ENCODE results near the gene WDR48.

WDR48 gene

DNA sequence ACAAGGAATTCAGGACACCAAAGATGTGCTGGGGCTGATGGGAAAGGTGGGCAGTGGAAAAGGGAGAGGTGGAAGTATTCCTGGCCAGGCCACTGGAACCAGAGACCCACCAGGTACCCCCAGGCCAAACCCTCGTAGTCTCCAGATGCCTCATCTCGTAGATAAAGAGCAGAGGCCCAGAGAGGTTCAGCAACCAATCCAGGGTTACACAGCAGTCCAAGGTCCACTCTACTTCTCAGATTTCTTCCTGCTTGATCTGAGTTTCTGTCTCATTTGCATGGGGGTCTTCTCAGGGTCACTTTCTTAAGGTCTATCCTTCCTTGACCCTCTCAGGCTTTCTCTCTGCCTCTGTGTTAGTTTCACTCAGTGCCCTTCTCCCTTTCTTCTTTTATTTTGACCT is 60.7 kb downstream of the WDR48 start:
- Histone ChIP-seq H3K27ac (ENCODE audit: low read length) (no peak overlapping the region), H3K9me3 (ENCODE audit: control insufficient read depth, low read depth, low read length) (no peaks in the 10 kb centered on the region), H3K9ac (ENCODE audit: low read length) (no peak overlapping the region), H3K36me3 (ENCODE audit: control insufficient read depth, low read depth, low read length) (no peaks in the 10 kb centered on the region), H3K4me3 (ENCODE audit: low read length) (no peak overlapping the region), H3K27me3 (ENCODE audit: control insufficient read depth, insufficient read depth, low read length) (peaks cover 13% of the 10 kb centered on the region), H3K4me1 (ENCODE audit: control insufficient read depth, low read depth, low read length) (peaks cover 6% of the 10 kb centered on the region)

DNA sequence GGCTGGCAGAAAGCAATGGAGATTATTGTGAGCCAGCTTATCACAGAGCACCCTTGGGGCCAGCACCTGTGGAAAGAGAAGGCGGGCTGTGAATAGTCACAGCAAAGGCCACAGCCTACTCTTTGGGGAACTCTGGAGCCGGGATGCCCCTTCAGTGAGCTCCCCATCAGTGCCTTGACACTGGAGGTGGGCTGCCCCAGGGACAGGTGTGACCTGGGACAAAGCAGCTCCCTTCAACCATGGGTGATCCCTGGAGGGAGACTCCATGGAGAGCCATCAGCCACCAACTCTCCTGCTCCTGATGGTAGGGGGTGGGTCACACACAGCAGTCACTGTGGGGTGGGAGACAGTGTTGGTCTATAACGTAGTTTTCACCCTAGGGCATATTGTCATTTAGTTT is 61.5 kb downstream of the WDR48 start:
- Histone ChIP-seq H3K9me3 (ENCODE audit: control insufficient read depth, low read depth, low read length) (no peaks in the 10 kb centered on the region), H3K9ac (ENCODE audit: low read length) (no peak overlapping the region), H3K4me1 (ENCODE audit: control insufficient read depth, low read depth, low read length) (peaks cover 2% of the 10 kb centered on the region), H3K27ac (ENCODE audit: low read length) (no peak overlapping the region), H3K27me3 (ENCODE audit: control insufficient read depth, insufficient read depth, low read length) (peaks cover 10% of the 10 kb centered on the region), H3K4me3 (ENCODE audit: low read length) (no peak overlapping the region), H3K36me3 (ENCODE audit: control insufficient read depth, low read depth, low read length) (no peaks in the 10 kb centered on the region)

DNA sequence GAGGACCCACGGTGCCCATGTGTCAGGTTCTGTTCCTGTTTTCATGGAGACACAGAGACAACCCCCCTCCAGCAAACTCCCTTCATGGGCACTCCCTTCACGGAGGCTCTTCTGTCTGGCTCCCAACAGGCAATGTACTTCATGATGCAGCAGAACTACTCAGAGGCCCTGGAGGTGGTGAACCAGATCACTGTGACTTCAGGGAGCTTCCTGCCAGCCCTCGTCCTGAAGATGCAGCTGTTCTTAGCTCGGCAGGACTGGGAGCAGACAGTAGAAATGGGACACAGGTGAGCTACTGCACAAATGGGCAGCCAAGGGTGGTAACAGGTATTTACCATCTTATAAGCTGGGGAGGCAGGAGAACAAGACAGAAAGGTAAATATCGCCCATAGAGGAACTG is 62.6 kb downstream of the WDR48 start:
- Histone ChIP-seq H3K4me3 (ENCODE audit: low read length) (no peak overlapping the region), H3K4me1 (ENCODE audit: control insufficient read depth, low read depth, low read length) (no peaks in the 10 kb centered on the region), H3K36me3 (ENCODE audit: control insufficient read depth, low read depth, low read length) (no peaks in the 10 kb centered on the region), H3K27ac (ENCODE audit: low read length) (no peak overlapping the region), H3K9me3 (ENCODE audit: control insufficient read depth, low read depth, low read length) (no peaks in the 10 kb centered on the region), H3K27me3 (ENCODE audit: control insufficient read depth, insufficient read depth, low read length) (no peaks in the 10 kb centered on the region), H3K9ac (ENCODE audit: low read length) (no peak overlapping the region)

DNA sequence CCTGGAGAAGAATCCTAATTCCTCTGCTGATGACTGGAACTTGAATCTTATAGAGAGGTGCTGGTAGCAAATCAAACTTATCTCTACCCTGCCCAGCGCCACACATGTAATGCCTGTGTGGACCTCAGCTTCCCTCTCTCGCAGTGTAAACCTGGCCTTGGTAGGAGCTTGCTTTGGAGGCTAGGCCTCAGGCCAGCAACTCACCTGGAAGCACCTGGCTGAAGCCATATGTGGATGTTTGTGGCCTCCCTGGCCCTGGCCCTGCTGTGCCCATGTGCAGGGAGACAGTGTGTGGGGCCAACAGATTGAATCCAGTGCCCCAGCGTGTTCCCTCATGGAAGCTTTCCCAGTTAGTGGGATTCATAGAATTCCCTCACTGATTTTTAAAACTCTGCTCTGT is 64.1 kb downstream of the WDR48 start:
- H3K36me3 ChIP-seq (ENCODE audit: control insufficient read depth, low read depth, low read length) = no peaks in the 10 kb centered on the region
- no peak overlapping the region for H3K27ac ChIP-seq (ENCODE audit: low read length)
- no peaks in the 10 kb centered on the region for H3K9me3 ChIP-seq (ENCODE audit: control insufficient read depth, low read depth, low read length)
- H3K27me3 ChIP-seq (ENCODE audit: control insufficient read depth, insufficient read depth, low read length) = no peaks in the 10 kb centered on the region
- no peak overlapping the region for H3K9ac ChIP-seq (ENCODE audit: low read length)
- H3K4me1 ChIP-seq (ENCODE audit: control insufficient read depth, low read depth, low read length) = no peaks in the 10 kb centered on the region
- H3K4me3 ChIP-seq (ENCODE audit: low read length) = no peak overlapping the region

DNA sequence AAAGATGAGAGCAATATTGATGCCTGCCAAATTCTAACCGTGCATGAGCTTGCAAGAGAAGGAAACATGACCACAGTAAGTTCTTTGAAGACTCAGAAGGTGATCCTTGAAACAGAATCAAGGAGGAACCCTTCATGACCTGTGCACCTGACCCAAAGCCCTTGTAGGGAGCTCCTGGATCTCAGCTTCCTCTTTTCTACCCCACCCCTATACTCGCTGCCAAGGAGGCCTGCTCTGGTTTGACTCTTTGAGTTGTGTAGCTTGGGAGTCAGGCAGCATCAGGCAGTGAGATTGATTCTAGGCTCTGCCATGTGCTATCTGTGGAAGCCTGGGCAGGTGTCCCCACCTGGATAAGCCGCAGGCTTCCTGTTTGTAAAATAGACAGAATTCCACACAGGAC is 66.3 kb downstream of the WDR48 start:
- Histone ChIP-seq H3K9ac (ENCODE audit: low read length) (no peak overlapping the region), H3K27ac (ENCODE audit: low read length) (no peak overlapping the region), H3K36me3 (ENCODE audit: control insufficient read depth, low read depth, low read length) (no peaks in the 10 kb centered on the region), H3K4me3 (ENCODE audit: low read length) (no peak overlapping the region), H3K27me3 (ENCODE audit: control insufficient read depth, insufficient read depth, low read length) (no peaks in the 10 kb centered on the region), H3K9me3 (ENCODE audit: control insufficient read depth, low read depth, low read length) (no peaks in the 10 kb centered on the region), H3K4me1 (ENCODE audit: control insufficient read depth, low read depth, low read length) (no peaks in the 10 kb centered on the region)

DNA sequence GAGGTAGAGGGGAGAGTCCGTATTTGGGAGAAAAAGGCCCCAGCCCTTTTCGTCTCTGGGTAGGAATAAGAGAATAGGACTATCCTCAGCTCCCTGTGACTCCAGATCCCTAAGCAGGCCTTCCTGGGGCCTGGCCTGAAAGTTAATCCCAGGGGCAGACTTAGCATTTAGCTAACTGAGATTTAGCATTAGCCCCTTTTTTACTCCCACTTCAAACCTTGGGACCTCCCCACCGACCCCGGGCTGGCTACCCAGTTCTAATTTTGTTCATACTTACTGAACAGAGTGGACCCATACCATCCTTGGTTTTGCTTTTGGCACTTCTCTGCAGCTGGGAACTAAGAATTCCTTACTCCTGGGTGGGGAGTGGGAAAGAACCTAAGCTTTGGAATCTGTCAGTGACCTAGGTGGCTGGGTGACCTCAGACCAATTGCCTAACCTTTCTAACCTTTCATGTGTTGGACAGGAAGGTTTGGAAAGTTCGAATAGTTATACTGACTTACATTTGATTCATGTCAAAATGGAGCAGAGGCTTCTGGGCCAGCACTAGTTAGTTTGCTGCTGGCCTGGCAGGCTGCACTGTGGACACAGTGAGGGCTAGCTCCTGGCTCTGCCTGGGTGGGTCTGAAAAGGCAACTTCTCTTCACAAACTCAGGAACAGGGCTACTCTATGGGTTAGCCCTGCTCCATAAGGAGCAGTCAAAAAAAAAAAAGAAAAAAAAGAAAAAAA is 67.3 kb downstream of the WDR48 start:
- Histone ChIP-seq H3K4me3 (ENCODE audit: low read length) (no peak overlapping the region), H3K9ac (ENCODE audit: low read length) (no peak overlapping the region), H3K4me1 (ENCODE audit: control insufficient read depth, low read depth, low read length) (no peaks in the 10 kb centered on the region), H3K27ac (ENCODE audit: low read length) (no peak overlapping the region), H3K9me3 (ENCODE audit: control insufficient read depth, low read depth, low read length) (no peaks in the 10 kb centered on the region), H3K36me3 (ENCODE audit: control insufficient read depth, low read depth, low read length) (no peaks in the 10 kb centered on the region), H3K27me3 (ENCODE audit: control insufficient read depth, insufficient read depth, low read length) (no peaks in the 10 kb centered on the region)

DNA sequence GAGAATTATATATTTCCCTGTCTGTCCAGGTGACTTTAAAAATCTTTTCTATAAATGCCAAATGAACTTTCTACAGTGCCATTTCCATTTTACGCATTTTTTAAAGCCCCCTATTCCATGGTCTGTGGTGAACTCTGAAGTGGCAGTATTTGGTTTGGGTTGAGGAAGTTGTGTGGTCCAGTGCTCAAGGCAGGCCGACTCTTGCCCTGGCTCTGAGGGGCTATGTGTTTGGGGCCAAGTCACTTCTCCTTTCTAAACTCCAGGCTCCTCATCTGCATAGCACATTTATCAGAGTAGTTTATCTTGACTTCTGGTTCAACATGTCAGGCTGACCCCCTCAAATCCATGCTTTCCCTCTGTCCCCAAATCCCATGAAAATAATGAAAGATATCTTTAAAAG is 69.8 kb downstream of the WDR48 start:
- H3K27me3 ChIP-seq (ENCODE audit: control insufficient read depth, insufficient read depth, low read length) = no peaks in the 10 kb centered on the region
- no peak overlapping the region for H3K4me3 ChIP-seq (ENCODE audit: low read length)
- no peaks in the 10 kb centered on the region for H3K36me3 ChIP-seq (ENCODE audit: control insufficient read depth, low read depth, low read length)
- H3K27ac ChIP-seq (ENCODE audit: low read length) = no peak overlapping the region
- no peak overlapping the region for H3K9ac ChIP-seq (ENCODE audit: low read length)
- no peaks in the 10 kb centered on the region for H3K9me3 ChIP-seq (ENCODE audit: control insufficient read depth, low read depth, low read length)
- H3K4me1 ChIP-seq (ENCODE audit: control insufficient read depth, low read depth, low read length) = no peaks in the 10 kb centered on the region

DNA sequence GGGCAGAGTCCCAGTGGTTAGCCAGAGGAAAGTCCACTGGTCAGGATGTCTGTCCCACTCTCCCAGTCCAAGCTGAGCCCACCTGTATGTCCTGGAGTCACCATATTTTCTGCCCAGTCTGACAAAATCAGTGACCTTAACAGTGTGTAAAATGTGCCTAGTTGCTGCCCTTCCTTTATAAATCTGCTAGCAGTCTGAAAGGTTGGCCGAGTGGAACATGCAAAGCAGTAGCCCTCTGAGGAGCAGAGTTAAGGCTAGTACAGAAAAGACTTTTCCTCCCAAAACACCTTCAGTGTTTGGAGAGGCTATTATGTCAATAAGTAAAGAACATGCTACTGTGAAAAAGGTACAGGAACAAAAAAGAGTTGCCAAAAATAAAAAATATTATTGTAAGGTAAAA is 71.0 kb downstream of the WDR48 start:
- no peaks in the 10 kb centered on the region for H3K36me3 ChIP-seq (ENCODE audit: control insufficient read depth, low read depth, low read length)
- H3K27ac ChIP-seq (ENCODE audit: low read length) = no peak overlapping the region
- H3K9me3 ChIP-seq (ENCODE audit: control insufficient read depth, low read depth, low read length) = no peaks in the 10 kb centered on the region
- no peaks in the 10 kb centered on the region for H3K4me1 ChIP-seq (ENCODE audit: control insufficient read depth, low read depth, low read length)
- no peaks in the 10 kb centered on the region for H3K27me3 ChIP-seq (ENCODE audit: control insufficient read depth, insufficient read depth, low read length)
- H3K4me3 ChIP-seq (ENCODE audit: low read length) = no peak overlapping the region
- no peak overlapping the region for H3K9ac ChIP-seq (ENCODE audit: low read length)

DNA sequence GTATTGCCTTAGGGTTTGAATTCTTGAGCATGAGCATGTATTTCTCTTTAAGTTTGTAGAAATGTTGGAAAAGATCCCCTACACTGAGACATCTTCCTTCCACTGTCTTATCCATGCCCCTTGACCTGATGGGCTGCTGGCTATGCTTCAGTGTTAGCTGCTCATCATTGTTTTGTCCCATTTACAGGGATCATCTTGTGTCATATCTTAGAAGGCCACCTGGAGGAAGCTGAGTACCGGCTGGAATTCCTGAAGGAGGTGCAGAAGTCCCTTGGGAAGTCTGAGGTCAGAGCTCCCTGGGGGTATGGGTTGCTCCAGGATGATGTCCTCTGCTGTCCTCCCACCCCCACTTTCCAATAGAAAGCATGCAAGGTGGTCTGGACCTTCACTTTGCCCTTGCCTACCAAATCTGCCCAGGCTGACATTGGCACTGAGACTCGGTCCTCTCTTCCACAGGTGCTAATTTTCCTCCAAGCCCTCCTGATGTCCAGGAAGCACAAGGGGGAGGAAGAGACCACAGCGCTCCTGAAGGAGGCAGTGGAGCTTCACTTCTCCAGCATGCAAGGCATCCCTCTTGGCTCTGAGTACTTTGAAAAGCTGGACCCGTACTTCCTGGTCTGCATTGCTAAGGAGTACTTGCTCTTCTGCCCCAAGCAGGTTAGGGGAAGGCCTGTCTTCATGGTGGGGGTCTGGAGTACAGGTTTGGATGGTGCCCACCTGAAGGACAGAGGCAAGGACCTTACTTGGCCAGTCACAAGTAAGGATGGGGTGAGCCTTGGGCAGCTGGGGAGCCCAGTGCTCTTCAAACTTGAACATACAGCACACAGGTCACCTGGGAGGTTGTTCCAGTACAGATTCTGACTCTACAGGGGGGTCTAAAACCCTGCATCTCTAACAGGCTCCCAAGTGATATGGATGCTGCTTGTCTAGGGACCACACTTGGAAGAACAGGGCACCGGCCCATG is 73.3 kb downstream of the WDR48 start:
- Histone ChIP-seq H3K4me1 (ENCODE audit: control insufficient read depth, low read depth, low read length) (no peaks in the 10 kb centered on the region), H3K9me3 (ENCODE audit: control insufficient read depth, low read depth, low read length) (no peaks in the 10 kb centered on the region), H3K36me3 (ENCODE audit: control insufficient read depth, low read depth, low read length) (no peaks in the 10 kb centered on the region), H3K27ac (ENCODE audit: low read length) (no peak overlapping the region), H3K9ac (ENCODE audit: low read length) (no peak overlapping the region), H3K27me3 (ENCODE audit: control insufficient read depth, insufficient read depth, low read length) (no peaks in the 10 kb centered on the region), H3K4me3 (ENCODE audit: low read length) (no peak overlapping the region)

DNA sequence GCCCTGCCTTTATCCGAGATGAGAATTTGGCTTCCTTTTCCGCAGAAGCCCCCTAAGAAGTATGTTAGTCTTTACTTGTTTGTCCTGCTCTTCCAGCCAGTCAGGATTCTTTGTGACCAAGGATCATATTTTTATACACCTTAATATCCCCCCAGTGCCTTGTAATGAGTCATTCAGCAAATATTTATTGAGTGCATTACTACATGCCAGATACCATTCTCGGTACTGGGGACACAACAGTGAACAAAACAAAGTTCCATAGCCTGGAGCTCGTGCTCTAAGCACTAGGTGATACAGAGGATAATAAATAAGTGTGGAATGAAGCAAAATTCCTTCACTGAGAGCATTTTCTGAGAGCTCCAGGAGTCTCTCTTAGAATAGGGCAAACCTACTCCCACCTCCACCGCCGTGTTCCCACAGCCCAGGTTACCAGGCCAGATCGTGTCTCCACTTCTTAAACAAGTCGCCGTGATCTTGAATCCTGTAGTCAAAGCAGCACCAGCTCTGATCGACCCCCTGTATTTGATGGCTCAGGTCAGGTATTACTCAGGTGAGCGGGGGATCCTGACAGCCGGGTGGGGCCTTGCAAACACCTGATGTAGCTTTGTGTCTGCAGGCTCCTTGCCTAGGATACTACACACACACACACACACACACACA is 74.2 kb downstream of the WDR48 start:
- H3K4me1 ChIP-seq (ENCODE audit: control insufficient read depth, low read depth, low read length) = no peaks in the 10 kb centered on the region
- no peak overlapping the region for H3K9ac ChIP-seq (ENCODE audit: low read length)
- no peaks in the 10 kb centered on the region for H3K27me3 ChIP-seq (ENCODE audit: control insufficient read depth, insufficient read depth, low read length)
- no peaks in the 10 kb centered on the region for H3K36me3 ChIP-seq (ENCODE audit: control insufficient read depth, low read depth, low read length)
- no peak overlapping the region for H3K27ac ChIP-seq (ENCODE audit: low read length)
- H3K4me3 ChIP-seq (ENCODE audit: low read length) = no peak overlapping the region
- no peaks in the 10 kb centered on the region for H3K9me3 ChIP-seq (ENCODE audit: control insufficient read depth, low read depth, low read length)

DNA sequence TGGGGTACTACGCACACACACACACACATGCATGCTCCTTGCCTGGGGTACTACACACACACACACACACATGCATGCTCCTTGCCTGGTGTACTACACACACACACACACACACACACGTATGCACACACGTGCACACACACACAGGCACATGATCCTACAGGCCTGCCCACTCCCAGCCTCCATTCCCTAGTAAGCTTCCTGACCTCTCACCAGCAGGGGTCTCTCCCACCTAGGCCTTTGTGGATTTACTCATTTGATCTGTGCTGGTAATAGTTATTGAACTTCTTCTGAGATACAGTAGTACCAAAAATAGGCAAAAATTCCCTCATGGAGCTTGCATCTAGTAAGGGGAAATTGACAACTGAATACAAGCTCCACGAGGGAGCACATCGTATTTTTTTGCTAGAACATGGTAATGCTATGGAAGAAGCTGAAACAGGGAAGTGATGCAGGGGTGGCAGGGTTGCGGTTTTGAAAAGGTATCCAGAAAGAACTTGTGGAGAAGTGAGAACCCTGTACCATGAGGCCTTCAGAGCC is 74.8 kb downstream of the WDR48 start:
- H3K36me3 ChIP-seq (ENCODE audit: control insufficient read depth, low read depth, low read length) = no peaks in the 10 kb centered on the region
- no peaks in the 10 kb centered on the region for H3K27me3 ChIP-seq (ENCODE audit: control insufficient read depth, insufficient read depth, low read length)
- no peak overlapping the region for H3K27ac ChIP-seq (ENCODE audit: low read length)
- H3K4me3 ChIP-seq (ENCODE audit: low read length) = no peak overlapping the region
- H3K9ac ChIP-seq (ENCODE audit: low read length) = no peak overlapping the region
- no peaks in the 10 kb centered on the region for H3K9me3 ChIP-seq (ENCODE audit: control insufficient read depth, low read depth, low read length)
- no peaks in the 10 kb centered on the region for H3K4me1 ChIP-seq (ENCODE audit: control insufficient read depth, low read depth, low read length)

Data from iPS-18a (cell line).